WTC11 (cell line): ENCODE measurements around the gene WDFY3. TPM values are rescaled to one million over a fixed set of nuclear protein-coding genes. Genes with fewer than 3 reads are reported as not detected.

Experiments used
- ATF1 ChIP-seq: sonication (generic); formaldehyde crosslinking; IDR thresholded peaks from 2 replicates; pipeline ENCODE4 v1.8.1; 2023; ENCODE audit warnings: mild to moderate bottlenecking, moderate library complexity, missing genetic modification reagents
- CBFB ChIP-seq: sonication (generic); formaldehyde crosslinking; IDR thresholded peaks from 2 replicates; pipeline ENCODE4 v1.8.1; 2022; ENCODE audit warnings: mild to moderate bottlenecking, low read depth, missing genetic modification reagents
- CREB1 ChIP-seq: sonication (generic); formaldehyde crosslinking; IDR thresholded peaks from 2 replicates; pipeline ENCODE4 v1.8.0; 2023; ENCODE audit warnings: mild to moderate bottlenecking, missing genetic modification reagents
- FOXP1 ChIP-seq: sonication (generic); formaldehyde crosslinking; IDR thresholded peaks from 2 replicates; pipeline ENCODE4 v1.8.0; 2022; ENCODE audit warnings: missing genetic modification reagents, mild to moderate bottlenecking, moderate library complexity, borderline replicate concordance
- HMGA2 ChIP-seq: fragments of 250-450 bp; sonication (Bioruptor Pico); IDR thresholded peaks from 2 replicates; pipeline ENCODE4 v1.4.0; 2021; ENCODE audit warnings: mild to moderate bottlenecking, moderate library complexity
- JAZF1 ChIP-seq: fragments of 250-450 bp; sonication (Bioruptor Pico); IDR thresholded peaks from 2 replicates; pipeline ENCODE4 v1.9.0; 2021; ENCODE audit warnings: moderate library complexity, mild to moderate bottlenecking, inconsistent platforms
- KAT7 ChIP-seq: sonication (generic); formaldehyde crosslinking; IDR thresholded peaks from 2 replicates; pipeline ENCODE4 v1.8.1; 2023; ENCODE audit warnings: missing genetic modification reagents, mild to moderate bottlenecking, borderline replicate concordance
- MXD4 ChIP-seq: fragments of 250-450 bp; sonication (Bioruptor Pico); IDR thresholded peaks from 2 replicates; pipeline ENCODE4 v1.8.0; 2021; ENCODE audit warnings: mild to moderate bottlenecking, moderate library complexity, borderline replicate concordance
- NR1H2 ChIP-seq: sonication (generic); formaldehyde crosslinking; IDR thresholded peaks from 2 replicates; pipeline ENCODE4 v1.9.0; 2021; ENCODE audit warnings: mild to moderate bottlenecking, moderate library complexity, missing genetic modification reagents
- RELA ChIP-seq: sonication (generic); formaldehyde crosslinking; IDR thresholded peaks from 2 replicates; pipeline ENCODE4 v1.8.1; 2022; ENCODE audit warnings: missing genetic modification reagents, mild to moderate bottlenecking, borderline replicate concordance
- RORB ChIP-seq: fragments of 250-450 bp; sonication (Bioruptor Pico); IDR thresholded peaks from 2 replicates; pipeline ENCODE4 v1.9.0; 2021; ENCODE audit warnings: mild to moderate bottlenecking
- SOX15 ChIP-seq: fragments of 250-450 bp; sonication (Bioruptor Pico); IDR thresholded peaks from 2 replicates; pipeline ENCODE4 v1.9.0; 2021; ENCODE audit warnings: mild to moderate bottlenecking
- TCF7 ChIP-seq: sonication (generic); formaldehyde crosslinking; IDR thresholded peaks from 2 replicates; pipeline ENCODE4 v1.8.0; 2022; ENCODE audit warnings: mild to moderate bottlenecking, low read depth, missing genetic modification reagents, moderate library complexity
- ZNF232 ChIP-seq: sonication (generic); formaldehyde crosslinking; IDR thresholded peaks from 2 replicates; pipeline ENCODE4 v1.8.0; 2022; ENCODE audit warnings: mild to moderate bottlenecking, missing genetic modification reagents
- ZNF423 ChIP-seq: fragments of 250-450 bp; sonication (Bioruptor Pico); IDR thresholded peaks from 2 replicates; pipeline ENCODE4 v2.1.2; 2022; ENCODE audit warnings: mild to moderate bottlenecking, moderate library complexity
- total RNA-seq: library from RNA; stranded (reverse); gene quantifications from 3 replicates; pipeline ENCODE4 v1.2.3, GENCODE V29; 2021
- TF ChIP-seq, protein P1 (sequence below): sonication (generic); formaldehyde crosslinking; IDR thresholded peaks from 2 replicates; pipeline ENCODE4 v1.8.1; 2023; ENCODE audit warnings: mild to moderate bottlenecking, missing genetic modification reagents, moderate library complexity
- TF ChIP-seq, protein P2 (sequence below): sonication (generic); formaldehyde crosslinking; IDR thresholded peaks from 2 replicates; pipeline ENCODE4 v1.8.1; 2023; ENCODE audit warnings: mild to moderate bottlenecking, moderate library complexity, missing genetic modification reagents
- TF ChIP-seq, protein P3 (sequence below): sonication (generic); formaldehyde crosslinking; IDR thresholded peaks from 2 replicates; pipeline ENCODE4 v1.8.1; 2022; ENCODE audit warnings: low read depth, missing genetic modification reagents, borderline replicate concordance
- TF ChIP-seq, protein P4 (sequence below): sonication (generic); formaldehyde crosslinking; IDR thresholded peaks from 2 replicates; pipeline ENCODE4 v1.8.1; 2023; ENCODE audit warnings: mild to moderate bottlenecking, missing genetic modification reagents, borderline replicate concordance
- TF ChIP-seq, protein P5 (sequence below): sonication (generic); formaldehyde crosslinking; IDR thresholded peaks from 2 replicates; pipeline ENCODE4 v1.8.1; 2022; ENCODE audit warnings: missing genetic modification reagents, borderline replicate concordance
- TF ChIP-seq, protein P6 (sequence below): sonication (generic); formaldehyde crosslinking; IDR thresholded peaks from 2 replicates; pipeline ENCODE4 v1.8.1; 2022; ENCODE audit warnings: low read depth, mild to moderate bottlenecking, moderate library complexity, missing genetic modification reagents, borderline replicate concordance
- TF ChIP-seq, protein P7 (sequence below): fragments of 250-450 bp; sonication (Bioruptor Pico); conservative IDR thresholded peaks from 2 replicates; pipeline ENCODE4 v1.9.0; 2021; ENCODE audit warnings: mild to moderate bottlenecking
- TF ChIP-seq, protein P8 (sequence below): sonication (generic); formaldehyde crosslinking; IDR thresholded peaks from 2 replicates; pipeline ENCODE4 v1.8.0; 2022; ENCODE audit warnings: mild to moderate bottlenecking, missing genetic modification reagents

Gene WDFY3
- total RNA-seq, 1 experiment from 2014 or later: 77.2 TPM

DNA sequence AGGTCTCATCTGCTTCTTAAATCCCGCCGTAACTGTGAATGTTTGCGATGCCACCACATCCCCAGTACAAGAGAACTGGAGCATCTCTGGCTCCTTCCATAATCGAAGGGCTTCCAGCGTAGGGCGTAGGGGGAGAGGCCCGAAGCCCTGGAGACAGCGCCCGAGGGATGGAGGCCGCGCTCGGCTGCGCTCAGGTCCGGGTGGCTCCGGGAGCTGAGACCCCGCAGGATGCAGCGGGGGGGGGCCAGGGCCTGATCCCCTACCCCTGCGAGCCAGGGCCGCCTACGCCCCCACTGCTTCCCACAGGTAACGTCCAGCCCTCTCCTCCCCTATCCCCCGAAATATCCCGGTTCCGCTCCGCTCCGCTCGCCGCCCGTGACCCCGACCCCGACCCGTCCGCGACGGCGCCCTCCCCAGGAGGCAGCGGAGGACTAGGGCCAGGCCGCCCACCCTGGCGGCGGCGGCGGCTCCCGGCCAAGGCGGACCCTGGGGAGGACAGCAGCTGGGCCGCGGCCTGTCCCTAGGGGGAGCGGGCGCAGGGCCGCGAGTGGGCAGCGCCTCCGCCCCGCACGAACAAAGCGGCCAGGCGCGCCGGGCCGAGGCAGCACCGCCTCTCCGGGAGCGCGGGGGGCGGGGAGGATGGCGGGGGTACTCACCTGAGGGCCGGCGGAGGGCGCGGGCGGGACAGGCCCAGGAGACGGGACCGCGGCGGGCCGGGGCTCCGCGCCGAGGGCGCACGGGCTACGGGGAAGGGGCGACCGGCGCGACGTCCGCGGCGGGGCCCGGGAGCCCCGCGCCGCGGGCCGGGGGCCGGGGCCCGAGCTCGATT is 723 bp downstream of the WDFY3 start (continued):
- TF ChIP-seq, protein P1, sequence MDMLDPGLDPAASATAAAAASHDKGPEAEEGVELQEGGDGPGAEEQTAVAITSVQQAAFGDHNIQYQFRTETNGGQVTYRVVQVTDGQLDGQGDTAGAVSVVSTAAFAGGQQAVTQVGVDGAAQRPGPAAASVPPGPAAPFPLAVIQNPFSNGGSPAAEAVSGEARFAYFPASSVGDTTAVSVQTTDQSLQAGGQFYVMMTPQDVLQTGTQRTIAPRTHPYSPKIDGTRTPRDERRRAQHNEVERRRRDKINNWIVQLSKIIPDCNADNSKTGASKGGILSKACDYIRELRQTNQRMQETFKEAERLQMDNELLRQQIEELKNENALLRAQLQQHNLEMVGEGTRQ (CRISPR knock-in tag): no peak; the same call in 1 of the 2 replicates
- no peak for TF ChIP-seq MXD4
- TF ChIP-seq NR1H2: no peak
- TF ChIP-seq, protein P2, sequence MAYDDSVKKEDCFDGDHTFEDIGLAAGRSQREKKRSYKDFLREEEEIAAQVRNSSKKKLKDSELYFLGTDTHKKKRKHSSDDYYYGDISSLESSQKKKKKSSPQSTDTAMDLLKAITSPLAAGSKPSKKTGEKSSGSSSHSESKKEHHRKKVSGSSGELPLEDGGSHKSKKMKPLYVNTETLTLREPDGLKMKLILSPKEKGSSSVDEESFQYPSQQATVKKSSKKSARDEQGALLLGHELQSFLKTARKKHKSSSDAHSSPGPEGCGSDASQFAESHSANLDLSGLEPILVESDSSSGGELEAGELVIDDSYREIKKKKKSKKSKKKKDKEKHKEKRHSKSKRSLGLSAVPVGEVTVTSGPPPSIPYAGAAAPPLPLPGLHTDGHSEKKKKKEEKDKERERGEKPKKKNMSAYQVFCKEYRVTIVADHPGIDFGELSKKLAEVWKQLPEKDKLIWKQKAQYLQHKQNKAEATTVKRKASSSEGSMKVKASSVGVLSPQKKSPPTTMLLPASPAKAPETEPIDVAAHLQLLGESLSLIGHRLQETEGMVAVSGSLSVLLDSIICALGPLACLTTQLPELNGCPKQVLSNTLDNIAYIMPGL (CRISPR knock-in tag): peak; percentile 65
- 0 out of 2 replicates have a peak, but pooled peaks have one; percentile 45 for TF ChIP-seq KAT7
- TF ChIP-seq, protein P3, sequence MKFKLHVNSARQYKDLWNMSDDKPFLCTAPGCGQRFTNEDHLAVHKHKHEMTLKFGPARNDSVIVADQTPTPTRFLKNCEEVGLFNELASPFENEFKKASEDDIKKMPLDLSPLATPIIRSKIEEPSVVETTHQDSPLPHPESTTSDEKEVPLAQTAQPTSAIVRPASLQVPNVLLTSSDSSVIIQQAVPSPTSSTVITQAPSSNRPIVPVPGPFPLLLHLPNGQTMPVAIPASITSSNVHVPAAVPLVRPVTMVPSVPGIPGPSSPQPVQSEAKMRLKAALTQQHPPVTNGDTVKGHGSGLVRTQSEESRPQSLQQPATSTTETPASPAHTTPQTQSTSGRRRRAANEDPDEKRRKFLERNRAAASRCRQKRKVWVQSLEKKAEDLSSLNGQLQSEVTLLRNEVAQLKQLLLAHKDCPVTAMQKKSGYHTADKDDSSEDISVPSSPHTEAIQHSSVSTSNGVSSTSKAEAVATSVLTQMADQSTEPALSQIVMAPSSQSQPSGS (CRISPR knock-in tag): no peak
- TF ChIP-seq CREB1: no peak
- no peak for TF ChIP-seq TCF7 (CRISPR knock-in tag)
- TF ChIP-seq ZNF232 (CRISPR knock-in tag): no peak
- TF ChIP-seq JAZF1: no peak
- no peak for TF ChIP-seq SOX15 (CRISPR knock-in tag)
- TF ChIP-seq, protein P4, sequence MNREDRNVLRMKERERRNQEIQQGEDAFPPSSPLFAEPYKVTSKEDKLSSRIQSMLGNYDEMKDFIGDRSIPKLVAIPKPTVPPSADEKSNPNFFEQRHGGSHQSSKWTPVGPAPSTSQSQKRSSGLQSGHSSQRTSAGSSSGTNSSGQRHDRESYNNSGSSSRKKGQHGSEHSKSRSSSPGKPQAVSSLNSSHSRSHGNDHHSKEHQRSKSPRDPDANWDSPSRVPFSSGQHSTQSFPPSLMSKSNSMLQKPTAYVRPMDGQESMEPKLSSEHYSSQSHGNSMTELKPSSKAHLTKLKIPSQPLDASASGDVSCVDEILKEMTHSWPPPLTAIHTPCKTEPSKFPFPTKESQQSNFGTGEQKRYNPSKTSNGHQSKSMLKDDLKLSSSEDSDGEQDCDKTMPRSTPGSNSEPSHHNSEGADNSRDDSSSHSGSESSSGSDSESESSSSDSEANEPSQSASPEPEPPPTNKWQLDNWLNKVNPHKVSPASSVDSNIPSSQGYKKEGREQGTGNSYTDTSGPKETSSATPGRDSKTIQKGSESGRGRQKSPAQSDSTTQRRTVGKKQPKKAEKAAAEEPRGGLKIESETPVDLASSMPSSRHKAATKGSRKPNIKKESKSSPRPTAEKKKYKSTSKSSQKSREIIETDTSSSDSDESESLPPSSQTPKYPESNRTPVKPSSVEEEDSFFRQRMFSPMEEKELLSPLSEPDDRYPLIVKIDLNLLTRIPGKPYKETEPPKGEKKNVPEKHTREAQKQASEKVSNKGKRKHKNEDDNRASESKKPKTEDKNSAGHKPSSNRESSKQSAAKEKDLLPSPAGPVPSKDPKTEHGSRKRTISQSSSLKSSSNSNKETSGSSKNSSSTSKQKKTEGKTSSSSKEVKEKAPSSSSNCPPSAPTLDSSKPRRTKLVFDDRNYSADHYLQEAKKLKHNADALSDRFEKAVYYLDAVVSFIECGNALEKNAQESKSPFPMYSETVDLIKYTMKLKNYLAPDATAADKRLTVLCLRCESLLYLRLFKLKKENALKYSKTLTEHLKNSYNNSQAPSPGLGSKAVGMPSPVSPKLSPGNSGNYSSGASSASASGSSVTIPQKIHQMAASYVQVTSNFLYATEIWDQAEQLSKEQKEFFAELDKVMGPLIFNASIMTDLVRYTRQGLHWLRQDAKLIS (CRISPR knock-in tag): no peak
- TF ChIP-seq, protein P5, sequence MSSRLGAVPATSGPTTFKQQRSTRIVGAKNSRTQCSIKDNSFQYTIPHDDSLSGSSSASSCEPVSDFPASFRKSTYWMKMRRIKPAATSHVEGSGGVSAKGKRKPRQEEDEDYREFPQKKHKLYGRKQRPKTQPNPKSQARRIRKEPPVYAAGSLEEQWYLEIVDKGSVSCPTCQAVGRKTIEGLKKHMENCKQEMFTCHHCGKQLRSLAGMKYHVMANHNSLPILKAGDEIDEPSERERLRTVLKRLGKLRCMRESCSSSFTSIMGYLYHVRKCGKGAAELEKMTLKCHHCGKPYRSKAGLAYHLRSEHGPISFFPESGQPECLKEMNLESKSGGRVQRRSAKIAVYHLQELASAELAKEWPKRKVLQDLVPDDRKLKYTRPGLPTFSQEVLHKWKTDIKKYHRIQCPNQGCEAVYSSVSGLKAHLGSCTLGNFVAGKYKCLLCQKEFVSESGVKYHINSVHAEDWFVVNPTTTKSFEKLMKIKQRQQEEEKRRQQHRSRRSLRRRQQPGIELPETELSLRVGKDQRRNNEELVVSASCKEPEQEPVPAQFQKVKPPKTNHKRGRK (CRISPR knock-in tag): 0 out of 2 replicates have a peak, but pooled peaks have one; percentile 45
- no peak for TF ChIP-seq ZNF423 (CRISPR knock-in tag)
- no peak for TF ChIP-seq RORB (CRISPR knock-in tag)
- TF ChIP-seq CBFB (CRISPR knock-in tag): no peak; the same call in 1 of the 2 replicates
- 0 out of 2 replicates have a peak, but pooled peaks have one; percentile 43 for TF ChIP-seq RELA (CRISPR knock-in tag)
- TF ChIP-seq, protein P6, sequence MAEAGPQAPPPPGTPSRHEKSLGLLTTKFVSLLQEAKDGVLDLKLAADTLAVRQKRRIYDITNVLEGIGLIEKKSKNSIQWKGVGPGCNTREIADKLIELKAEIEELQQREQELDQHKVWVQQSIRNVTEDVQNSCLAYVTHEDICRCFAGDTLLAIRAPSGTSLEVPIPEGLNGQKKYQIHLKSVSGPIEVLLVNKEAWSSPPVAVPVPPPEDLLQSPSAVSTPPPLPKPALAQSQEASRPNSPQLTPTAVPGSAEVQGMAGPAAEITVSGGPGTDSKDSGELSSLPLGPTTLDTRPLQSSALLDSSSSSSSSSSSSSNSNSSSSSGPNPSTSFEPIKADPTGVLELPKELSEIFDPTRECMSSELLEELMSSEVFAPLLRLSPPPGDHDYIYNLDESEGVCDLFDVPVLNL (CRISPR knock-in tag): no peak
- TF ChIP-seq, protein P7, sequence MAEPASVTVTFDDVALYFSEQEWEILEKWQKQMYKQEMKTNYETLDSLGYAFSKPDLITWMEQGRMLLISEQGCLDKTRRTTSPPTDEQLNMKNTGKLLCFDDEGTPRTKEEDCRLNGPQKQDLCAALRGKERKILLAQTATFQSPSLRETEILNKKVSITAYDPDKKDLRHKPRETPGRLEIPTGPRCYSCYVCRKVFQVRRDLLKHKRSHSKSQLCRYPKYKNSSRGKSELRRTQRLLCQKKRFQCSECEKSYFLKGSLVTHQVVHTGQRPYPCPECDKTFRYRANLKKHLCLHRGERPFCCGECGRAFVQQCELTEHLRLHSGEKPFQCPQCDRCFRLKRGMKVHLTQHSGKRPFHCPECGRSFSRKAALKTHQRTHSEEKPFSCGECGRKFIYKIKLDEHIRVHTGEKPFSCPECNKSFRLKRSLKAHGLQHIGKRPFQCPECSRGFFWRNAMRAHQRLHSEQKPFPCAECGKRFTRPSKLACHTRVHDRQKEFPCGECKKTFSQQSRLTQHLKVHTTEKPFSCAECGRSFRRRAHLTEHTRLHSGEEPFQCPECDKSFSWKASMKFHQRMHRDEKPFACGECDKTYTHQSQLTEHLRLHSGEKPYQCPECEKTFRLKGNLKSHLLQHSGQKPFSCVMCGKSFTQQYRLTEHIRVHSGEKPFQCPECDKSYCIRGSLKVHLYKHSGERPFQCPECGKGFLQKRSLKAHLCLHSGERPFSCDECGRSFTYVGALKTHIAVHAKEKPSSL (CRISPR knock-in tag): no peak
- TF ChIP-seq, protein P8, sequence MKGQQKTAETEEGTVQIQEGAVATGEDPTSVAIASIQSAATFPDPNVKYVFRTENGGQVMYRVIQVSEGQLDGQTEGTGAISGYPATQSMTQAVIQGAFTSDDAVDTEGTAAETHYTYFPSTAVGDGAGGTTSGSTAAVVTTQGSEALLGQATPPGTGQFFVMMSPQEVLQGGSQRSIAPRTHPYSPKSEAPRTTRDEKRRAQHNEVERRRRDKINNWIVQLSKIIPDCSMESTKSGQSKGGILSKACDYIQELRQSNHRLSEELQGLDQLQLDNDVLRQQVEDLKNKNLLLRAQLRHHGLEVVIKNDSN (CRISPR knock-in tag): no peak
- TF ChIP-seq ATF1 (CRISPR knock-in tag): no peak
- TF ChIP-seq FOXP1 (CRISPR knock-in tag): 0 out of 2 replicates have a peak, but pooled peaks have one; percentile 41
- no peak for TF ChIP-seq HMGA2 (CRISPR knock-in tag)
